Diencephalon (tissue), 1 donor: ENCODE results near the gene TLL2. TPM values are rescaled to one million over a fixed set of nuclear protein-coding genes. Genes with fewer than 3 reads are reported as not detected.

Experiments
- total RNA-seq: library from RNA; depleted of rRNA; stranded (reverse); fragments of >200 nt; gene quantifications from one replicate; pipeline ENCODE4 v1.2.3, GENCODE V29; 2014

Gene TLL2
- total RNA-seq, result 2.1 TPM

GRCh38 chr10:96513698-96514561, at the start of gene TLL2:
TSS of gene TLL2 (minus strand) at chr10:96513926. CDS start at chr10:96513685, 241 bp downstream.

GRCh38 chr10:96358851-96359540, 154.7 kb downstream of the TLL2 start, which contains the start of gene OPALIN:
TSS of gene OPALIN (minus strand) at chr10:96359002. CDS start at chr10:96358896, 106 bp downstream.

Other genes starting within 250 kb of the TLL2 start
- 0.23 TPM for gene BLNK, start 242.4 kb downstream of the TLL2 start, total RNA-seq
- not detected for gene DNTT, start 209.5 kb downstream of the TLL2 start, total RNA-seq
- gene OPALIN, start 154.9 kb downstream of the TLL2 start, total RNA-seq, result not detected
- 134 TPM for gene TM9SF3, start 73.1 kb upstream of the TLL2 start, total RNA-seq
- 9.7 TPM for gene PIK3AP1, start 206.6 kb upstream of the TLL2 start, total RNA-seq